Testis (tissue), 2 donors: ENCODE results near the gene MYBPHL.

Source experiments
- POLR2A ChIP-seq: fragments of 450-650 bp; IDR thresholded peaks from one replicate; pipeline ENCODE4 v1.6.1; 2017; ENCODE audit warnings: antibody characterized with exemption, mild to moderate bottlenecking, moderate library complexity
- TF ChIP-seq, protein P1 (sequence below), 3 experiments: fragments of 450-650 bp in 2 of 3; fragments of 200-600 bp in 1 of 3; sonication (generic) in 1 of 3; IDR thresholded peaks; one replicate each; pipeline ENCODE4 v1.5.1; 2016 to 2019; ENCODE audit warnings: antibody characterized with exemption in 3 of 3, mild to moderate bottlenecking in 2 of 3, moderate library complexity in 1 of 3

DNA sequence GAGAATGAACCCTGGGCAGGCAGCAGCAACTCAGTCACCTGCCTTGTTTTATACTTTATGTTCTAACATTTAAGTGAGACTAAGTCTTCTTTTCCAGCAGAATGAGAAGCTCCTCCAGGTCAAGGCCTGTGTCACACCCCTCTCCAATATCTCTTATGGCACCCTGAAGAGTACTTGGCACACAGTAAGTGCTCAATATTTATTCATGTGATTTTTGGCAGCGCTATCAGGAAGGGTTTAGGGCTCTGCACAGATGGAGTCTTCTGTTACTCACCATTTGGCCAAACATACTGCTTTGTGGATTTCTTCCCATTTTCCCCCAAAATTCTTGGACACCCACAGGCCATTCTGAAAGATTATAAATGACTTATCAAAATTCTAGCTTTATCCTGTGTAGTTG lies 43.8 kb upstream of the MYBPHL start:
- TF ChIP-seq, protein P1, sequence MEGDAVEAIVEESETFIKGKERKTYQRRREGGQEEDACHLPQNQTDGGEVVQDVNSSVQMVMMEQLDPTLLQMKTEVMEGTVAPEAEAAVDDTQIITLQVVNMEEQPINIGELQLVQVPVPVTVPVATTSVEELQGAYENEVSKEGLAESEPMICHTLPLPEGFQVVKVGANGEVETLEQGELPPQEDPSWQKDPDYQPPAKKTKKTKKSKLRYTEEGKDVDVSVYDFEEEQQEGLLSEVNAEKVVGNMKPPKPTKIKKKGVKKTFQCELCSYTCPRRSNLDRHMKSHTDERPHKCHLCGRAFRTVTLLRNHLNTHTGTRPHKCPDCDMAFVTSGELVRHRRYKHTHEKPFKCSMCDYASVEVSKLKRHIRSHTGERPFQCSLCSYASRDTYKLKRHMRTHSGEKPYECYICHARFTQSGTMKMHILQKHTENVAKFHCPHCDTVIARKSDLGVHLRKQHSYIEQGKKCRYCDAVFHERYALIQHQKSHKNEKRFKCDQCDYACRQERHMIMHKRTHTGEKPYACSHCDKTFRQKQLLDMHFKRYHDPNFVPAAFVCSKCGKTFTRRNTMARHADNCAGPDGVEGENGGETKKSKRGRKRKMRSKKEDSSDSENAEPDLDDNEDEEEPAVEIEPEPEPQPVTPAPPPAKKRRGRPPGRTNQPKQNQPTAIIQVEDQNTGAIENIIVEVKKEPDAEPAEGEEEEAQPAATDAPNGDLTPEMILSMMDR (IDR thresholded peaks at IDR 0.05), result no peak
- no peak for TF ChIP-seq POLR2A
